Endometrial microvascular endothelial cells (primary cell): ENCODE data around the gene RABGAP1L. TPM values are rescaled to one million over a fixed set of nuclear protein-coding genes. Genes with fewer than 3 reads are reported as not detected.

Source experiments
- in situ Hi-C: cut with HindIII; loops from 2 replicates; pipeline ENCODE4 v1.10.0; 2017; ENCODE audit warnings: low sequenced_read_pairs, low pct_unique_long_range_greater_than_20kb; ENCODE audit errors: inconsistent ontology term
- total RNA-seq: library from RNA; depleted of rRNA; stranded (reverse); fragments of >200 nt; gene quantifications from one replicate; pipeline ENCODE4 v1.2.3, GENCODE V29; 2015; ENCODE audit errors: inconsistent ontology term

The RABGAP1L gene
- total RNA-seq, 1 donor from 2014 or later = 15.5 TPM

DNA sequence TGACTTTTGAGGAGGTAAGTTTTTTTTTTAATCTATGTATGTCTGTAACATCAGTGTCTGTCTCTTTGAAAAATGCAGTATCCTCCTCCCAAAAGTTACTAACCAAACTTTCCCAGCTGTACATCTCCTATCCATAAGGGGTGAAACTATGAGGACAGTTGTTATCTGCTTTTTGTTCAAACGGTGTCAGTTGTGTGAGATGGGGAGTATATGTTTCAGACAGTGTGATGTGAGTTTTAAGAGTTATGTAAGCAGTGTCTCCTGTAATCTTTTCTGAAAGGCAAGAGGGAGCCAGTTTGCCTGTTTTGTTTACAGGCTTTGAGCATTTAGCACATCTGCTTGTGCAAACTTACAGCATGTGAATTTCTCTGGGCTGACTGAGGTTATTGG, 805.6 kb downstream of the RABGAP1L start:
- in situ Hi-C loops = no loop called here

GRCh38 chr1:174965362-174966007, 806.2 kb downstream of the RABGAP1L start:
- in situ Hi-C loops = no loop called here

GRCh38 chr1:174966008-174966572, 806.8 kb downstream of the RABGAP1L start:
- in situ Hi-C loops = no loop called here

DNA sequence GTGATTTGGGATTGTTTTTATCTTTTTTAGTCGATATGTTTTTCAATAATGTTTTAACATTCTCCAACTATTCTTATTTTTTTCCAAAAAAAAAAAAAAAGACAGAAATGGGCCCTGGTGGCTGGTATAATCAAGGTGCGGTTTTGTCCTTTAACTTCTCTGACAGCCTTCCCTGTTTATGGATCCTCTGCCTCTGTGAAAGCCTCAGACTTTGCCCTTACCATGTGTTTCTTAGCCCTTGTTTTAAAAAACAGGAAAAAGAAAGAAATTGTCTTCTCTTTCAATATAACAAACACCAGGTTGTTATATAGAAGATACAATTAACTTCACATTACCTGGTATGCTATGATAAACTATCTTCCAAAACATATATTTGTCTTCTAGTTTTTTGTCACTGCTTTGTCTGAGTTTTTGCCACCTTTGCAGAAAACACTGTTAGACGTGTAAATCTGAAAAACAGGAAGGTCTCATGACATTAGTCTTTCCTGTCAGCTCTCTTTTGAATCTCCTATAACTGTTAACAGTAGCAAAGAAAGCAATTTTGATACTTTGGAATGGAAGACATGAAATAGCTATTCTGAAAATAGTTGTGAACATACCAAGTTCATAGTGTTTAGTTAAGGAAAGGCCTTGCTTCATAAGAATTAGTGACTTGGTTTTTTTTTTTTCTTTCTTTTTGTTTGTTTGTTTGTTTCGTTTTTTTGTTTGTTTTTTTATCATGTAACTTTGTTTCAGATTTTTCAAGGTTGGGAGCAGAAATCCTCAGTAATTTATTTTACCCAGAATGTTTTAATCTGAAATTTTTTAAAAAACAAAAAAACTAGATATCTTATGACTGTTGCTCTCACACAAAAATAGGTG, 808.8 kb downstream of the RABGAP1L start:
- in situ Hi-C loops = no loop called here

- in situ Hi-C loops = no loop called here
These were observed 809.5 kb downstream of the RABGAP1L start for GRCh38 chr1:174968750-174969244.

DNA sequence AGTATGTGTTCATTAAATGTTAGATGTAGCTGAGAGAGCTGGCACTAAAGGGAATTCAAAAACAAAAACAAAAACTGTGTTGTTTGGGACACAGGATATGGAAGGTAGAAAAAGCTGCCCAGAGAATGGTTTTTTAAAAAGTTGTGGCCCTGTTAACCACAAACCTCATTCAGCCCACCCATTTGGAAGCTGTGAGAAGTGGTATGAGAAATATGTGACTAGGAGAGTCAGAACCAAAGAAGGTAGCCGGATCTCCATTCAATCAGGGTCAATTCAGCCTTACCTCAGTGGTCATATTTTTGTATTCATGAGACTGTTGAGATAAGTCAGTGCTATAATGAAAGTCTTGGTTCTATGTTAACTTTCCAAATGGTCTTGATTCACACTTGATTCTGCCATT, 810.7 kb downstream of the RABGAP1L start:
- in situ Hi-C loops = no loop called here

DNA sequence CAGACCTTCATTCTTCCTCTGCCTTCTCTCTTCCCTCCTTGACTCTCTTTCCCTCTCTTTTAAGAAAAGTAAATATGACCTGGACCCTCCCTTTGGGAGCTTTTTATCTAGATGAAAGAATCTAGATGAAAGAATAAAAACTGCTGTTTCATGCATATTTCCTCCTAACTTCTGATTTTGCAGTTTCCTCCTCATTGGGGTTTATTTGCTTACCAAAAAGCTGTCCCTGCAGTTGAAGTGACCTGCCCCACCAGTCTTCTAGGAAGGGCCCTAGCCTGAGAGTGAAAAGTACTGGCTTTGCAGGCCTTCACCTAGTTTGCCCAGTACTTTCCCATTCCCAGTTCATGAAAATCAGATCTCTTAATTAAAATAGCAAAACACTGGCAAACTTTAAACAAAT, 812.1 kb downstream of the RABGAP1L start:
- in situ Hi-C loops = no loop called here

GRCh38 chr1:174971902-174972301, 812.6 kb downstream of the RABGAP1L start:
- in situ Hi-C loops = no loop called here

DNA sequence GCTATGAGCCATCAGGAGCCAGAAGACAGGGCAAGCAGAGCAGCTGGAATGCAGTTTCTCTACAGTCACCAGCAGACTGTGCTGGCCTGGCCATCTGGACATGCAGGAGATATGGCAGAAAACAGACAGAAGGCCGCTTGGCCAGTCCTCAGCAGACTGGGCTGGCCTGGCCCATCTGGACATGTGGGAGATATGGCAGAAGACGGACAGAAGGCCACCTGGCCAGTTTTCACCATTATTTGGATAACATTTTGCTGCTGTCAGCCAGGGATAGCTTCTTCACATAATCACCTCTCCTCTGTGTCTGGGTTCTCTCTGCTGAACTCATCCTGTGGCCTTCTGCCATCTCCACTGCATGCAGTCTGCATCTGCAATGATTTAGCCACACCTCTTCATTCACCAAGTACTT, 815.4 kb downstream of the RABGAP1L start:
- in situ Hi-C loops = no loop called here

DNA sequence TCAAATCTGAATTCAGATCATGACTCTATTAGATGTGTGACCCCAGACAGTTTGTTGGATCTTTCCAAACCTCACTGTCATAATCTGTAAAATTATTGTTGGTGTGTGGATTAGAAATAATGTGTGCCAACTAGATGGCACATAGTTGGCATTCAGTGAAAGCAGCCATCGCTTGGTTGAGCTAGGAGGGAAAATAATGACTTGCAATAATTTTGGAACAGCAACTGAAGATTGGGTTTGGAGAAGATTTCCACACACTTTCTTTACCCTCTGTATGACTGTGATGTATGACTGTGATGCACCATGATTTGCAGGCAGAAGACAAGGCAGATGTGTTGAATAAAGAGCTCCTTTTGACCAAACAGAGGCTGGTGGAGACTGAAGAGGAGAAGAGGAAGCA, 816.4 kb downstream of the RABGAP1L start:
- in situ Hi-C loops = no loop called here

DNA sequence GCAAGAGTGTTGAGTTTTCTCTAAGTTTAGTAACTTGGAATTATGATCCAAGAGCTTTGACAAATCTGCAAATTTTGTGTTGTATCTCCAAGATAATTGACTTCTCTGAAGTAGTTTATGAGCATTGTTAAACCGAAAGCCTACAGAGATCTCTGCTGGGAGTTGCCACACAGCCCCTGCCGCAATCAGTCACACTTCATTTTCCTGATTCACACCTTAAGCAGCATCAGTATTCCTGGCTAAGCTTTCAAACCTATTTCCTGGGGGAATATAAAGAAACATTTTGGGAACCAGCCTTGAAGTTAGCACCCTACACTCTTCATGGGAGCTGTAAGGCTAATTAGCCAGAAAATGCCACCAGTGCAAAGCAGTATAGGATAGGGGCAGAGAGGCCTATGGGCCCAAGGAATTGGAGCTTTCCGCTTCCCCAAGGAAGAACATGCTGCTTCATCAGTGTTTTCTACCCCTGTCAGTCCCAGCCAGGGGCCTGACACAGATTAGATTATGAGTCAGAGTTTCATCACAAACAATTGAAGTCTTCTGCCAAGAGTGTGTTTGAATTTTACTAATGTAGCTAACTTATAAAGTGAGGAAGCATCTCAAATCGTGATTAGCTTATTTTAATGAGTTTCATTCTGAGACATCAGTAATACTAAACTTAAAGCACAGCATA, 817.3 kb downstream of the RABGAP1L start:
- in situ Hi-C loops = no loop called here

DNA sequence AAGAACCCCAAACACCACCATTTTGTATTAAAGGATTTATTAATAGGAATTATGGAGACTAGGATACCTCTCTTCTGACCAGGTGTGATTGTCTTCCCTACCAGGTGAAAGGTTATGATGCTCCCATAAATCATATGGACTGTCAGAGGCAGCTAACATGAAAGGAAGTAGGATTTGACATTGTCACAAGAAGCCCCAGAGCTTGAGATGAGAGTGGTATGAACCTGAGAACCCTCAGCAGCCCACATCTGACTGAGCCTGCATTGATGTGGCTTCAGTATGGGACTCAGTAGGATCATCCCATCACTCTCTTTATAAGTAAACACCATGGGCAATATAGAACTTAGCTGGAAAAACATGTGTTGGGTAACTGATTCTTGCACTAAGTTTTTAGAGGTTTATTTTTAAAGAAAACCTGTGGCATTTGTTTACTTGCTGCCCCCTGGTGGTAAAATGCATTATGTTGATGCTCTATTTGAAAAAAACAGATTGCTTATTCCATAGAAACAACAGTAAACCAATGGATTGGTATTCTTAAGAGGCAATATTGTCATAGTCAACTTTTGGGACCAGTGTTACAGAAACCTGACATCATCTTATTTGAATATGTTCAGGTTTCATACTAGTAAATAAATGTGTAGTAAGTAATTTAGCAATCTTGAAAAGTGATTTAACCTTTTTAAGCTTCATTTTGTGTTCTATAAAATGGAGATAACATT, 823.8 kb downstream of the RABGAP1L start:
- in situ Hi-C loops = no loop called here

GRCh38 chr1:174984952-174985351, 825.6 kb downstream of the RABGAP1L start:
- in situ Hi-C loops = no loop called here

- in situ Hi-C loops = no loop called here
These were observed 829.2 kb downstream of the RABGAP1L start for GRCh38 chr1:174988539-174988938.

DNA sequence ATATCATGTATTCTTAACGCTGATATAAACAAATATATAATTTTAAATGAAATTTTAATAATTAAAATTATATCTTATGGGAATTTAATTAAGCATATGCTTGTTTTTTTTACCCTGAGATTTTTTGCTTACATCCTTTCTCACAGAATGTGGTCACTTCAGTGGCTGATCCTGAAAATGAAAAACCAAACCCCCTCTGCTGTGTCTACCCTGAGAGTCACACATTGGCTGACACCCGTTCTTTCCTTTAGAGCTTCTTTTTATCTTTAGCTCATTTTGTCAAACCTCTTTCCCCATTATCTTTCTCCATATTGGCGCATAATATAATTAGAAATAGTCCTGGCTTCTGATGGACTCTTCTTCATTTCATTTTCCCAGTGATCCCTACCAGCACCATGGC, 829.7 kb downstream of the RABGAP1L start:
- in situ Hi-C loops = no loop called here

- in situ Hi-C loops = no loop called here
These were observed 830.4 kb downstream of the RABGAP1L start for GRCh38 chr1:174989536-174990220.

DNA sequence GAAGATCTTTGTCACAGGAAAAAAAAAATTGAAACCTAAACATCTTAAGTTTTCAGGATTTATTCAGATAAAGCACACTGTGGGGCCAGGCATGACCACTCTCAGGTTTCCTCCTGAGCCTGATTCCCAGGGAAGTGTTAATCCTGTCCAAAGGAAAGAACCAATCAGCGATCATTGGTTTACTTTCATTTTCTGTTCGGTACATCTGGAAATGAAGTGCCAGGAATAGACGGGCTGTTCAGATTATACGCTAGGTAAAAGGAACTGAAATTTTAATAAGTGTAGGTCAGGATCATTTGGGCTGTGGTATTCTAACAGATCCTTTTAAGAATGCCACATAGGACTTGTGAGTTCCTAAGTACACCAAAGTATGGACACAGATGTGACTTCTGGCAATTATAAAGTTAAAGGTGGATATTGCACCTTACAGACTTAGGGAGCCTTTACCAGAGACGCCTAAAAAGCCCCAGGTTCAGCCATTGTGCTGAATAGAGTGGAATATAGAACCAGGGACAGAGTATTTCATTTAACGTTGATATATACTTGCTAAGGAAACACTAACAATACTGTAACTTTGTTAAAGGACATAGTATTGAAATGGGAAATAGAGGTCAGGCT, 831.2 kb downstream of the RABGAP1L start:
- in situ Hi-C loops = no loop called here

DNA sequence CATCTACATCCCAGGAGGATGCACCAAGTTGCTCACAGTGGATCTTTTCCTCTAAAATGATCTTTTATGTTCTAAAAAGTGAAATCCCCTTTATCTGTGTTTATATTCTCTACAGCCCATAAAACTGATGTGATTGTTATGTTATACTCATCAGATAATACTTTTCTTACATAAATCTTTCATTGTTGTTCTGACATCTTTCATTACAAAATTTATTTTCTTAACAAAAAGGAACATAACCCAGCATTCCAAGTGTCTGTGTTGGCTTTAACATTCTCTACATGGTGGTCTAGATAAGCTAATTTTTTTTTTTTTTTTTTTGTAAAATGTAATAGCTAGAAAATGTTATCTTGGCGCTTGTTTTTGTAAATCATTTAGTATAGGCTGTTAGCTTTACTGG, 832.2 kb downstream of the RABGAP1L start:
- in situ Hi-C loops = no loop called here
